ENCODE measurements around the gene TP53RK.

DNA sequence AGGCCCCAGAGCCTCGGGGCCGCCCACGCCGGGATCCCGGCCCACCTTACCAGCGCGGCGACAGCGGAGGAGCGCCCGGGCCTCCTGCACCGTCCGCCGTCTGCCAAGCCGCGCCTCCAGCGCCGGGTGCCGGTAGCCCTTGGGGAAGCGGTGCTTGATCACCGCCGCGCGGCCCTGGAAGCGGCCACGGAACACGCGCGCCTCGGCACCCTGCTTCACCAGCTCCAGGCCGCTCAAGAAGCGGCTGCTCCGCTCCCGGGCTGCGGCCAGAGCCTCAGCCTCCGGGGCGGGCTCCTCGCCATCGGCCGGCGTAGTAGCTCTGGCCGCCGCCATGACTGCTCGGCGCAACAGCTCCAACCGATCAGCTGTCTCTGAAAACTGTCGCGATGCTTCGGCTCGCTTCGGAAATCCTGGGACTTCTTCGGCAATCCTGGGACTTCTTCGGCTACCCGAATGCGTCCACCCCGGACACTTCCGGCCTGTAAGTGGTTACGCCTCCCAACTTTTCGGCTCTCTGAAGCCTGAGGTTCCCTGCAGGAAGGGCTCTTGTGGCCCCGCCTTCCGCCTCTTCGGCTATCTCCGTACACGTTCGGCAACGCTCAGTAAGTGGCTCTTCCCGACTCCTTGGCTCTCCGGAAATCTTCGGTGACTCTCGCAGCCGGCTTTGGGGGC is at the start of gene TP53RK:
- TF ChIP-seq POLR2A (IDR thresholded peaks at IDR 0.05) (peak; percentile 60 to 93), CTCF (IDR thresholded peaks at IDR 0.05) (peak in 5 of 6 experiments; percentile 39 to 67 (median 65))

Measured in Peyer's patch (tissue), 4 donors.